ENCODE measurements around the gene PKD2.

PKD2 gene

DNA sequence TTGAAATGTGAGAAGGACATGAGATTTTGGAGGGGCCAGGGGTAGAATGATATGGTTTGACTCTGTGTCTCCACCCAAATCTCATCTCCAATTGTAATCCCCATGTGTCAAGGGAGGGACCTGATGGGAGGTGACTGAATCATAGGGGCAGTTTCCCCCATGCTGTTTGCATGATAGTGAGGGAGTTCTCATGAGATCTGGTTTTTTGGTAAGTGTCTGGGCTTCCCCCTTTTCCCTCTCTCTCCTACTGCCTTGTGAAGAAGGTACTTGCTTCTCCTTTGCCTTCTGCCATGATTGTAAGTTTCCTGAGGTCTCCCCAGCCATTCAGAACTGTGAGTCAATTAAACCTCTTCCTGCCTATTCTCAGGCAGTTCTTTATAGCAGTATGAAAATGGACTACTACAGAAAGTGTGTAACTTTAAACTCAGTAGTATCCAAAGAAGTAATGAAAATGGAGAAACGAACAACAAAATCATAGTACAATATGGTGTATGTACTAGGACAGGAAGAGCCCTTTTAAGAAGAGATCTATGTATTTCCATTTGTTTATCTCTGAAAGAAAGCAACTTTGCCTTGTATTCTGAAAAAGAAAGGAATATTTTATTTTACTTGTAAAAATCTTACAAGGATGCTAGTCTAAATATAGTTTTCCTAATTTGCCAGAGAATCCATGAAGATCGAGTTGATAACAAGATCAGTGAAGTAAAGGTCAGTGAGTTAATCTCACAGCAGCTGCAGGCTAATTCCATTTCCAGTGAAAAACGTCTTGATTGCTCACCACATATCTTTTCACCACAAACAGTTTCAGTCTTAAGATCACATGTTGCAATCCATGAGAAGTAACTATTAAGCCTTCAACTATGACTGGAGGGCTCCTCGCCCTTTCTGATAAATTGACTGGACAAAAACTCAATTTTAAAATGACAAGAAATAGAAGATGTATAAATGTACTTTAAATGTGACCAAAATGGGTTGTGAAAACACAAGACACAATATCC, 20.5 kb downstream of the PKD2 start:
- POLR2A ChIA-PET: no interaction called here
- TF ChIP-seq, protein P1, sequence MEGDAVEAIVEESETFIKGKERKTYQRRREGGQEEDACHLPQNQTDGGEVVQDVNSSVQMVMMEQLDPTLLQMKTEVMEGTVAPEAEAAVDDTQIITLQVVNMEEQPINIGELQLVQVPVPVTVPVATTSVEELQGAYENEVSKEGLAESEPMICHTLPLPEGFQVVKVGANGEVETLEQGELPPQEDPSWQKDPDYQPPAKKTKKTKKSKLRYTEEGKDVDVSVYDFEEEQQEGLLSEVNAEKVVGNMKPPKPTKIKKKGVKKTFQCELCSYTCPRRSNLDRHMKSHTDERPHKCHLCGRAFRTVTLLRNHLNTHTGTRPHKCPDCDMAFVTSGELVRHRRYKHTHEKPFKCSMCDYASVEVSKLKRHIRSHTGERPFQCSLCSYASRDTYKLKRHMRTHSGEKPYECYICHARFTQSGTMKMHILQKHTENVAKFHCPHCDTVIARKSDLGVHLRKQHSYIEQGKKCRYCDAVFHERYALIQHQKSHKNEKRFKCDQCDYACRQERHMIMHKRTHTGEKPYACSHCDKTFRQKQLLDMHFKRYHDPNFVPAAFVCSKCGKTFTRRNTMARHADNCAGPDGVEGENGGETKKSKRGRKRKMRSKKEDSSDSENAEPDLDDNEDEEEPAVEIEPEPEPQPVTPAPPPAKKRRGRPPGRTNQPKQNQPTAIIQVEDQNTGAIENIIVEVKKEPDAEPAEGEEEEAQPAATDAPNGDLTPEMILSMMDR (IDR thresholded peaks at IDR 0.05; ENCODE audit: insufficient read depth, low read length, missing control alignments): no peak
- CTCF ChIA-PET: interaction anchor here (0.6 to 5.8 kb wide), 3 partner anchors 14 to 512 kb away, joined by 3 to 137 read pairs (median 3); no protein-coding TSS in a partner anchor
- peak; percentile 92 for DNase-seq (ENCODE audit: low read depth, low spot score)
- H3K4me3 ChIP-seq (ENCODE audit: low read depth, low read length): no peak overlapping the region

DNA sequence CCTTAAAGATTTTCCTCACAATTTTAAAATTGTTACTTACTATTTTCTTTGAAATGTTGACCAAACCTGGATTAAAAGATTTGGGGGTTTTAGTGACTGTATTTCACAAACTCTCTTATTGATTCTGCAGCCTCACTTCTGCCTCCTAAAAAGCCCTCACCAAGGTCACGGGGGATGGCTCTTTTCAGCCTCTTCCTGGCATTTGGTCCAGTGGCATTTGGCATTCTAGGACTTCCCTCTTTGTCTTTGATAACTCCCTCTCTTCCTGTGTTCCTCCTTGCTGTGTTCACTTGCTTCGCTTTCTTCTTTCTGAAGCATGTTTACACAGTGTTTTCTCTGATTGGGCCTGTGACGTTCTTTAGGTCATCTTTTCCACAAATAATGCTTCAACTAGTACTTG, 21.5 kb downstream of the PKD2 start:
- no peak overlapping the region for H3K4me3 ChIP-seq (ENCODE audit: low read depth, low read length)
- no peak for DNase-seq (ENCODE audit: low read depth, low spot score)
- CTCF ChIA-PET: interaction anchor here (0.6 to 5.8 kb wide), 4 partner anchors 15 to 181 kb away, joined by 3 to 137 read pairs (median 3); no protein-coding TSS in a partner anchor
- TF ChIP-seq, protein P1 (IDR thresholded peaks at IDR 0.05; ENCODE audit: insufficient read depth, low read length, missing control alignments): no peak
- POLR2A ChIA-PET: no interaction called here

DNA sequence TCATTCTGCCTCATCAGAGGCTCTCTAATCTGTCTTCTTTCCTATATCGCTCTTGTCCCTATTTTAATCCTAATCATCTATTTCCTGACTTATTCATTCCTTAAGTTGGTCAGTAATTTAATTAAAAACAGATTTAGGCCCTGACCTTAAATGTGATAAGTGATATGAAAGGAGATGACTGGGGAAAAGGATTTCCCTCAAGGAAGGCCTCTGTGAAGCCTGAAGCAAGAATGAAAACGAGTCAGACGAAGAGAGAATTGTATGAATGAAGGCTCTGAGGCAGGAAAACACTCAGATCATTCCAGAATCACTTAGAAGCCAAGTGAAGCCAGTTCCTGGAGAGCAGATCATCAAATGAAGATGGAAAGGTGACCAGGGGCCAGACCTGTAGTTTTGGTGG, 22.1 kb downstream of the PKD2 start:
- CTCF ChIA-PET: interaction anchor here (0.6 to 5.8 kb wide), 6 partner anchors 8 to 180 kb away, joined by 3 to 137 read pairs (median 4); no protein-coding TSS in a partner anchor
- no peak for DNase-seq (ENCODE audit: low read depth, low spot score)
- no peak overlapping the region for H3K4me3 ChIP-seq (ENCODE audit: low read depth, low read length)
- POLR2A ChIA-PET: no interaction called here
- TF ChIP-seq, protein P1 (IDR thresholded peaks at IDR 0.05; ENCODE audit: insufficient read depth, low read length, missing control alignments): no peak

DNA sequence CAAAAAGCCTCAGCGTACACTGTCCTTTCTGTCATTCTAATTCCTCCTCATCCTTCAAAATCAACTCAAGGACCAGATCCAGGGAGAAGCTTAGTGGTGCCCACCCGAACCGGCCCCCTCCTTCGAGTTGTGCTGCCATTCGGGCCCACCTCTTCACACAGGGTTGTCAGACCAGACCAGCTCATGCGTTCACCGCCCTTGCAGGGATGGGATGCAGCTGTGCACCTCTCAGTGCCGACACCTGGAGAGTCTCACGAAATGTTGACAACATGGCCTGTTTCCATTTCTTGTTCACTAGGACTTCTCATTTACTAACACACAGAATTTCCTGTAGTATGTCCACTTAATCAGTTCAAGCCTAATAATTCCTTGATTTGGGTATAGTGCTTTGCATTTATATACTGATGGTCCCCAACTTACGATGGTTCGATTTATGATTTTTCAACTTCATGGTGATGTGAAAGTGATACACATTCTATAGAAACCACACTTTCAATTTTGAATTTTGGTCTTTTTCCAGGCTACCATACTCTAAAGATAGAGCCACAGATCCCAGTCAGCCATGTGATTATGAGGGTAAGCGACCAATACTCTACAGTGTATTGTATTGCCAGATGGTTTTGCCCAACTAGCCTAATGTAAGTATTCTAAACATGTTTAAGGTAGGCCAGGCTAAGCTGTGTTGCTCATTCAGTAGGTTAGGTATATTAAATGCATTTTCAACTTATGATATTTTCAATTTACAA, 23.3 kb downstream of the PKD2 start:
- ChIA-PET POLR2A (no interaction called here), CTCF (interaction anchor here (0.8 to 5.8 kb wide), 13 partner anchors 9 to 484 kb away, joined by 3 to 137 read pairs (median 5); no protein-coding TSS in a partner anchor)
- DNase-seq (ENCODE audit: low read depth, low spot score): no peak

DNA sequence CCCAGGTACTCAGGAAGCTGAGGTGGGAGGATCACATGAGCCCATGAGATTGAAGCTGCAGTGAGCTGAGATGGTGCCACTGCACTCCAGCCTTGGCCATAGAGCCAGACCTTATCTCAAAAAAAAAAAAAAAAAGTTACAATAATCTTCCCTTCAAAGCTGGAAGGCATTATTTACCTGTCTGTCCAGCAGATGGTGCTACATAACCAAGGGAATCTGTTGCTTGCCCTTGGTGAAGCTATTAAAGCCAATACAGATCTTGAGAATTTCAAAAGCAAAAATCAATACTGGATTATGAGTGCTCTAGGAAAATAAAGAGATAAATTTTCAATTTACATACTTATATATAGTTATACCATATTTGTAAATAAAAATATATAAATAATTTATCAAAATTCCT, 25.9 kb downstream of the PKD2 start:
- no peak for DNase-seq (ENCODE audit: low read depth, low spot score)
- POLR2A ChIA-PET: no interaction called here
- no peak overlapping the region for H3K4me3 ChIP-seq (ENCODE audit: low read depth, low read length)
- TF ChIP-seq, protein P1 (IDR thresholded peaks at IDR 0.05; ENCODE audit: insufficient read depth, low read length, missing control alignments): peak; percentile 51
- CTCF ChIA-PET: interaction anchor here (0.6 to 5.8 kb wide), 36 partner anchors 8 to 488 kb away, joined by 3 to 137 read pairs (median 4); partner anchors contain the start of gene SPP1

More for the DNA sequence above, 23.3 kb downstream of the PKD2 start:
- no peak overlapping the region for H3K4me3 ChIP-seq (ENCODE audit: low read depth, low read length)
- TF ChIP-seq, protein P1 (IDR thresholded peaks at IDR 0.05; ENCODE audit: insufficient read depth, low read length, missing control alignments): no peak

Measured in AG04449 (cell line).